Astrocyte (in vitro differentiated cells and primary cell): ENCODE results near the gene SECISBP2.

Experiments used
- CTCF ChIP-seq: IDR thresholded peaks from 2 replicates; pipeline ENCODE4 v1.5.1; 2011; ENCODE audit warnings: low read depth, mild to moderate bottlenecking, inconsistent platforms, low read length, moderate library complexity; ENCODE audit not compliant: insufficient read depth
- EZH2 ChIP-seq: IDR thresholded peaks from 2 replicates; pipeline ENCODE4 v1.6.1; 2012; ENCODE audit warnings: mild to moderate bottlenecking, low read length, inconsistent platforms; ENCODE audit not compliant: insufficient read depth

GRCh38 chr9:89325733-89326132, 7.4 kb downstream of the SECISBP2 start:
- TF ChIP-seq CTCF (no peak), EZH2 (no peak)
